Measurements from ENCODE around the gene EXD1. TPM values are rescaled to one million over a fixed set of nuclear protein-coding genes. Genes with fewer than 3 reads are reported as not detected.

Gene EXD1
- total and polyA plus RNA-seq, 4 donors = not detected

- H3K36me3 ChIP-seq (ENCODE audit: control insufficient read depth in 4 of 4, insufficient read depth in 3 of 4, low read depth in 1 of 4, low read length in 3 of 4) = peaks cover 16 to 47% (median 34%) of the 10 kb centered on the region in 4 donors
- TF ChIP-seq YY1 (IDR thresholded peaks at IDR 0.05) (no peak), JUND (IDR thresholded peaks at IDR 0.05) (no peak), FOXA2 (IDR thresholded peaks at IDR 0.05) (no peak), CTCF (IDR thresholded peaks at IDR 0.05; ENCODE audit: low read depth, low read length, missing input control) (no peak), RAD21 (IDR thresholded peaks at IDR 0.05) (no peak), SP1 (IDR thresholded peaks at IDR 0.05) (no peak), HNF4G (IDR thresholded peaks at IDR 0.05) (no peak), TAF1 (conservative IDR thresholded peaks at IDR 0.05) (no peak), FOXA1 (IDR thresholded peaks at IDR 0.05) (no peak), HNF4A (conservative IDR thresholded peaks at IDR 0.05) (no peak), NR2F2 (IDR thresholded peaks at IDR 0.05) (no peak), RXRA (IDR thresholded peaks at IDR 0.05) (no peak), GABPA (IDR thresholded peaks at IDR 0.05 in 1 of 2, conservative IDR thresholded peaks at IDR 0.05 in 1 of 2) (no peak), EGR1 (IDR thresholded peaks at IDR 0.05; ENCODE audit: low read depth in 2 of 2) (no peak), ATF3 (IDR thresholded peaks at IDR 0.05) (no peak)
- TF ChIP-seq, protein P1, sequence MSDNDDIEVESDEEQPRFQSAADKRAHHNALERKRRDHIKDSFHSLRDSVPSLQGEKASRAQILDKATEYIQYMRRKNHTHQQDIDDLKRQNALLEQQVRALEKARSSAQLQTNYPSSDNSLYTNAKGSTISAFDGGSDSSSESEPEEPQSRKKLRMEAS (IDR thresholded peaks at IDR 0.05) = no peak
- TF ChIP-seq, protein P2, sequence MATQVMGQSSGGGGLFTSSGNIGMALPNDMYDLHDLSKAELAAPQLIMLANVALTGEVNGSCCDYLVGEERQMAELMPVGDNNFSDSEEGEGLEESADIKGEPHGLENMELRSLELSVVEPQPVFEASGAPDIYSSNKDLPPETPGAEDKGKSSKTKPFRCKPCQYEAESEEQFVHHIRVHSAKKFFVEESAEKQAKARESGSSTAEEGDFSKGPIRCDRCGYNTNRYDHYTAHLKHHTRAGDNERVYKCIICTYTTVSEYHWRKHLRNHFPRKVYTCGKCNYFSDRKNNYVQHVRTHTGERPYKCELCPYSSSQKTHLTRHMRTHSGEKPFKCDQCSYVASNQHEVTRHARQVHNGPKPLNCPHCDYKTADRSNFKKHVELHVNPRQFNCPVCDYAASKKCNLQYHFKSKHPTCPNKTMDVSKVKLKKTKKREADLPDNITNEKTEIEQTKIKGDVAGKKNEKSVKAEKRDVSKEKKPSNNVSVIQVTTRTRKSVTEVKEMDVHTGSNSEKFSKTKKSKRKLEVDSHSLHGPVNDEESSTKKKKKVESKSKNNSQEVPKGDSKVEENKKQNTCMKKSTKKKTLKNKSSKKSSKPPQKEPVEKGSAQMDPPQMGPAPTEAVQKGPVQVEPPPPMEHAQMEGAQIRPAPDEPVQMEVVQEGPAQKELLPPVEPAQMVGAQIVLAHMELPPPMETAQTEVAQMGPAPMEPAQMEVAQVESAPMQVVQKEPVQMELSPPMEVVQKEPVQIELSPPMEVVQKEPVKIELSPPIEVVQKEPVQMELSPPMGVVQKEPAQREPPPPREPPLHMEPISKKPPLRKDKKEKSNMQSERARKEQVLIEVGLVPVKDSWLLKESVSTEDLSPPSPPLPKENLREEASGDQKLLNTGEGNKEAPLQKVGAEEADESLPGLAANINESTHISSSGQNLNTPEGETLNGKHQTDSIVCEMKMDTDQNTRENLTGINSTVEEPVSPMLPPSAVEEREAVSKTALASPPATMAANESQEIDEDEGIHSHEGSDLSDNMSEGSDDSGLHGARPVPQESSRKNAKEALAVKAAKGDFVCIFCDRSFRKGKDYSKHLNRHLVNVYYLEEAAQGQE (IDR thresholded peaks at IDR 0.05) = no peak
- H3K27ac ChIP-seq (ENCODE audit: low read depth in 1 of 2, low read length in 2 of 2) = no peak overlapping the region
- H3K4me1 ChIP-seq (ENCODE audit: control insufficient read depth in 4 of 4, insufficient read depth in 4 of 4, low read length in 3 of 4) = peaks cover 0 to 6% (median 5%) of the 10 kb centered on the region in 4 donors
- no peak overlapping the region for H3K4me3 ChIP-seq (ENCODE audit: low read depth in 1 of 3, low read length in 3 of 3)
- H3K9me3 ChIP-seq (ENCODE audit: control insufficient read depth in 4 of 4, low read length in 3 of 4) = no peaks in the 10 kb centered on the region
- no peak for DNase-seq (ENCODE audit: low spot score)
- no peak overlapping the region for H3K9ac ChIP-seq (ENCODE audit: low read depth in 1 of 2, low read length in 2 of 2)
- no peaks in the 10 kb centered on the region for H3K27me3 ChIP-seq (ENCODE audit: control insufficient read depth in 4 of 4, insufficient read depth in 4 of 4, low read length in 3 of 4)
Measured at GRCh38 chr15:41276831-41277230, 46.3 kb upstream of the EXD1 start.

DNA sequence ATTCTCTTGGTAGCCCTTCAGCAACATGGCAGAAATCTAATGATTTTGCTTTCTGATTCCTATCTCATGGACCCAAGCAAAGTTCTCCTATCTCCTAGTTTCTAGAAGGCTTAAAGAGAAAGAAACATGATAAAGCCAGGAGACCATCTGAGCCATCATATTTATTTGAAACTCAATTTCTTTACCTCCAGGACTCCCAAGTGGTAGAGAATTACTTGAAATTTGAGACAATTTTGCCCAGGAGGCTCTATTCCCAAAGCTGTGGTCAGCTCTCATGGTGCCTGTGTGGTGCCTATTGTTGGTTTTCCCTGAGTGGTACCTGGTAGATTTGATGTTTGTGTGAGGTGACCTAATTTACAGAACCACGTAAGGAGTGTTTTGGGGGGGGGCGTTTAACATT lies 39.3 kb upstream of the EXD1 start:
- no peaks in the 10 kb centered on the region for H3K27me3 ChIP-seq (ENCODE audit: control insufficient read depth in 4 of 4, insufficient read depth in 4 of 4, low read length in 3 of 4)
- TF ChIP-seq, protein P3, sequence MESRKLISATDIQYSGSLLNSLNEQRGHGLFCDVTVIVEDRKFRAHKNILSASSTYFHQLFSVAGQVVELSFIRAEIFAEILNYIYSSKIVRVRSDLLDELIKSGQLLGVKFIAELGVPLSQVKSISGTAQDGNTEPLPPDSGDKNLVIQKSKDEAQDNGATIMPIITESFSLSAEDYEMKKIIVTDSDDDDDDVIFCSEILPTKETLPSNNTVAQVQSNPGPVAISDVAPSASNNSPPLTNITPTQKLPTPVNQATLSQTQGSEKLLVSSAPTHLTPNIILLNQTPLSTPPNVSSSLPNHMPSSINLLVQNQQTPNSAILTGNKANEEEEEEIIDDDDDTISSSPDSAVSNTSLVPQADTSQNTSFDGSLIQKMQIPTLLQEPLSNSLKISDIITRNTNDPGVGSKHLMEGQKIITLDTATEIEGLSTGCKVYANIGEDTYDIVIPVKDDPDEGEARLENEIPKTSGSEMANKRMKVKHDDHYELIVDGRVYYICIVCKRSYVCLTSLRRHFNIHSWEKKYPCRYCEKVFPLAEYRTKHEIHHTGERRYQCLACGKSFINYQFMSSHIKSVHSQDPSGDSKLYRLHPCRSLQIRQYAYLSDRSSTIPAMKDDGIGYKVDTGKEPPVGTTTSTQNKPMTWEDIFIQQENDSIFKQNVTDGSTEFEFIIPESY (IDR thresholded peaks at IDR 0.05) = no peak
- TF ChIP-seq NR2F2 (IDR thresholded peaks at IDR 0.05) (no peak), CTCF (IDR thresholded peaks at IDR 0.05; ENCODE audit: low read depth, low read length, missing input control) (no peak), EGR1 (IDR thresholded peaks at IDR 0.05; ENCODE audit: low read depth in 2 of 2) (no peak), YY1 (IDR thresholded peaks at IDR 0.05) (no peak)
- TF ChIP-seq, protein P1 (IDR thresholded peaks at IDR 0.05) = no peak
- H3K27ac ChIP-seq (ENCODE audit: low read depth in 1 of 2, low read length in 2 of 2) = no peak overlapping the region
- no peaks in the 10 kb centered on the region for H3K9me3 ChIP-seq (ENCODE audit: control insufficient read depth in 4 of 4, low read length in 3 of 4)
- peaks cover 16 to 42% (median 30%) of the 10 kb centered on the region in 4 donors for H3K36me3 ChIP-seq (ENCODE audit: control insufficient read depth in 4 of 4, insufficient read depth in 3 of 4, low read depth in 1 of 4, low read length in 3 of 4)
- no peak for DNase-seq (ENCODE audit: low spot score)
- H3K4me3 ChIP-seq (ENCODE audit: low read depth in 1 of 3, low read length in 3 of 3) = no peak overlapping the region
- peaks cover 0 to 2% (median 0%) of the 10 kb centered on the region in 4 donors for H3K4me1 ChIP-seq (ENCODE audit: control insufficient read depth in 4 of 4, insufficient read depth in 4 of 4, low read length in 3 of 4)
- 97% methylated on average over 2 of the region's 2 CpGs for WGBS
- no peak overlapping the region for H3K9ac ChIP-seq (ENCODE audit: low read depth in 1 of 2, low read length in 2 of 2)

Measured in liver (tissue), 9 donors.